Measurements from ENCODE around the gene RRBP1. TPM values are rescaled to one million over a fixed set of nuclear protein-coding genes. Genes with fewer than 3 reads are reported as not detected.

RRBP1 gene
- total and polyA plus RNA-seq, 2 donors (not counting 3 experiments of a cell fraction or from before 2014, with no cell fraction given): 50.3 to 236 TPM

DNA sequence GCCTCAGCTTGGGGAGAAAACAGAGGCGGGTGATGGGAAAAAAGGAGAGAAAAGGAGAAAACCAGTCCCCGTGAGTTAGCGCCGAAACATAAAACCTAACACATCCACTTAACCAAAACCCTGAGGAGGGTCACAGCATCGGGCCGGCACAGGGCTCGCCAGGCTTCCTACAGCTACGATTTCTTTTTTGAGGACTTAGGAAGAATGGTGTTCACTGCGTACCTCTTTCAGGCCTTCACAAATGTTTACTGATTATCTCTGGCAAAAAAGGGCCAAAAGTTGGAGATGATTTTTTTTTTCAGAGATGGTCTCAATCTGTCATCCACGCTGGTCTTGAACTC, 63.4 kb downstream of the RRBP1 start:
- Histone ChIP-seq H3K4me3 (replicated peaks in 1 of 3; ENCODE audit: insufficient read depth in 1 of 3, low read depth in 1 of 3, low read length in 3 of 3) (no peak overlapping the region), H3K36me3 (ENCODE audit: control insufficient read depth in 2 of 2, extremely low read depth in 1 of 2, insufficient read depth in 2 of 2, low read length in 2 of 2) (peaks cover 10 to 84% of the 10 kb centered on the region in 2 experiments), H4K20me1 (replicated peaks; ENCODE audit: control insufficient read depth, extremely low read depth, insufficient read depth, low read length) (no peaks in the 10 kb centered on the region), H3K79me2 (ENCODE audit: control insufficient read depth, insufficient read depth, low read length) (no peaks in the 10 kb centered on the region), H3K27ac (ENCODE audit: insufficient read depth, low read depth, low read length) (no peak overlapping the region), H3K9me3 (replicated peaks; ENCODE audit: control insufficient read depth, insufficient read depth, low read length) (no peaks in the 10 kb centered on the region), H3K9me1 (replicated peaks; ENCODE audit: control insufficient read depth, extremely low read depth, insufficient read depth, low read length) (no peaks in the 10 kb centered on the region), H3K9ac (replicated peaks; ENCODE audit: extremely low read depth, insufficient read depth, low read length) (no peak overlapping the region), H3K4me1 (ENCODE audit: control insufficient read depth, extremely low read depth, insufficient read depth, low read length) (no peaks in the 10 kb centered on the region), H2AFZ (ENCODE audit: low read depth, low read length) (no peak overlapping the region), H3K27me3 (ENCODE audit: control insufficient read depth in 2 of 2, insufficient read depth in 2 of 2, low read length in 2 of 2) (no peaks in the 10 kb centered on the region), H3K4me2 (ENCODE audit: insufficient read depth, low read length) (no peak overlapping the region)
- no TSS peak for BruUV-seq (replicated peaks)
- intact Hi-C loops (cut with micrococcal nuclease) (no loop called here), dilution Hi-C loops (cut with MboI; ENCODE audit: extremely low pct_ligation_motif_present, low sequenced_read_pairs) (no loop called here)
- ChIA-PET CTCF (interaction anchor here (0.7 to 7.7 kb wide), 6 partner anchors 24 to 113 kb away, joined by 3 to 89 read pairs (median 4); partner anchors contain the start of gene DSTN), POLR2A (no interaction called here)
- no peak for DNase-seq (ENCODE audit: low read depth, low spot score)
- TF ChIP-seq FOS (IDR thresholded peaks at IDR 0.05; ENCODE audit: borderline replicate concordance, insufficient read depth, low read length) (no peak), CTCF (IDR thresholded peaks at IDR 0.05; ENCODE audit: extremely low read depth in 1 of 2, insufficient read depth in 1 of 2, low read depth in 1 of 2, low read length in 2 of 2) (no peak), JUN (IDR thresholded peaks at IDR 0.05; ENCODE audit: borderline replicate concordance, insufficient read depth, insufficient read length, low read depth) (no peak), GATA2 (IDR thresholded peaks at IDR 0.05; ENCODE audit: insufficient read depth, insufficient read length, low read depth, low read length) (no peak), POLR2A (IDR thresholded peaks at IDR 0.05; ENCODE audit: low read depth, low read length) (no peak), POLR2AphosphoS5 (IDR thresholded peaks at IDR 0.05; ENCODE audit: insufficient read depth, low read depth, low read length) (no peak), EZH2 (IDR thresholded peaks at IDR 0.05; ENCODE audit: borderline replicate concordance, low read depth, low read length, severe bottlenecking) (no peak), MAX (IDR thresholded peaks at IDR 0.05; ENCODE audit: insufficient read depth, insufficient read length) (no peak)
- FAIRE-seq: no peak
